Suppressor macrophage treated with lipopolysaccharide for 1 hour (primary cell): Measurements from ENCODE around the gene MED13L.
A peak's percentile ranks its signal among the peaks of the same experiment; 100 is the strongest.

Source experiments
- DNase-seq, 3 donors: peaks; one replicate each; pipeline ENCODE4 v3.0.0-alpha.2; 2020 to 2022

The MED13L gene

GRCh38 chr12:116125956-116126566 is 151.4 kb downstream of the MED13L start:
- DNase-seq: no peak

DNA sequence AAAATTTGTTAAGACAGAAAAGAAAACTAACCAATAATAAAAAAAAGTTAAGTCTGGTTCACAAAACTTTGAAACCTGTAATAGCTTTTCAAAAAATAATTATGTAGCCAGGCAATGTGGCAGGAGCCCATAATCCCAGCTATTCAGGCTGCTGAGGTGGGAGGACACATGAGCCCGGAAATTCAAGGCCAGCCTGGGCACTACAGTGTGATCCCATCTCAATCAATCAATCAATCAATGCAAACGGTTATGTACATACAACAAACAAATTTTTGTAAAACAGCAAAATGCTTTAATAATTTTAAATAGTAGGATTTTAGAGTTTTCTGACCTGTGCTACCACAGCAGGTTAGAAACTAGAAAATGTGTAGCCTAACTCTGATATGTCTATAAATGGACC is 152.4 kb downstream of the MED13L start:
- no peak for DNase-seq

- peak; percentile 73 to 94 (median 87) for DNase-seq
These were observed 153.8 kb downstream of the MED13L start for GRCh38 chr12:116123451-116124258.

DNA sequence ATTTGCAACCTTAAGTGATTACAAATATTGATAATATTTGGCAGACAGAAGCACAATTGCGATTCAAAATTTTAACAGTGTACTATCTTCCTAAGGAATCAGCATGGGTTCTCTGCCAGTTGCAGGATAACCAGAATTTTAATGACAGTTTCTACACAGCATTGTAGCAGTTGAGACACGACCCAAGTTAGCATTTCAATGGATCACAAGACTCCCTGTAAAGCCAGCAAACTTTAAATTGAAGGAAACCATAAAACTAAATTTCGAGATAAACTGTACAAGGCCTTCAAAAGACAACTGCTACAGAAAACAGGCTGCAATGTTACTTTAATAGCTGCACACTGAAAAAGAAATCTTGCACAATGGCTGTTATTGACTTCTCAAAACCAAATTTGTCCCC is 154.9 kb downstream of the MED13L start:
- DNase-seq: no peak

DNA sequence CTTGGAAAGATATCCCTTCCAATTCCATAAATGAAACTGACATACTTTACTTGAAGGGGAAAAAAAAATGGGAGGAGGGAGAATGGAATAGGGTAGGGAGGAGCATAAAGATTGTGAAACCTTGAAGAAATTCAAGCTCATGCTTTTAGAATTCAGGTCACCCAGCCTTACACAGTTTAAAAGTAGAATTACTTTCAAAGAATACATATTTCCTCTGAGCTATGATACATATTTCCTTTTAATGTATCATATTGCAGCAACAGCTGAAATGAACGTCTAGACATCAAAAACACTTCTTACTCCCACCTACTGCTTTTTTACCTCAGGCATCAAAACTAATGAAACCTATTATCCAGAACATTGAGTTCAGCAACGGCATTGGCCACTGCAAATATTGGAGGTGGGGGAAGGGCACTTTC is 156.0 kb downstream of the MED13L start:
- DNase-seq: no peak

- no peak for DNase-seq
These were observed 160.7 kb downstream of the MED13L start for GRCh38 chr12:116116650-116117424.

DNA sequence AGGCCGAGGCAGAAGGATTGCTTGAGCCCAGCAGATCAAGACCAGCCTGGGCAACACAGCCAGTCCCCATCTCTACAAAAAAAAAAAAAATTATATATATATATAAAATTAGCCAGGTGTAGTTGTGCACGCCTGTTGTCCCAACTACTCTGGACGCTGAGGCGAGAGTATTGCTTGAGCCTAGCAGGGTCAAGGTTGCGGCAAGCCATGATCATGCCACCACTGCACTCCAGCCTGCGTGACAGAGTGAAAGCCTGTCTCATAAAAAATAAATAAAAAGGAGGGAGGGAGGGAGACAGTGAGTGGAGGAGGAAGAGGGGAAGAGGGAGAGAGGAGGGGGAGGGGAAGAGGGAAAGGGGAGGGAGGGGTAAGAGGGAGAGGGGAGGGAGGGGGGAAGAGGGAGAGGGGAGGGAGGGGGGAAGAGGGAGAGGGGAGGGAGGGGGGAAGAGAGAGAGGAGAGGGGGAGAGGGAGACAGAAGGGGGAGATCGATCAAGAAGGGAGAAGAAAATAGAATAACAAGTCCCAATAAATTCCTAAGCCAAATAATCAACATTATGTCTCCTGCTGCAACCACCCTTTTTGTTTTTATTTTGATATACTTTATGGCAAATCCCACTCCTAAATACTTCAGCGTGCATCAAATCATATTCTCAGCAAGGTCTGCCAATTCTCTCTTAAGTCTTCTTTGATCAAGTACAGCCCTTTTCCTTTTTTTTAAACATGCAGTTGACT is 163.9 kb downstream of the MED13L start:
- DNase-seq: no peak

GRCh38 chr12:116106870-116107269 is 170.6 kb downstream of the MED13L start:
- no peak for DNase-seq

DNA sequence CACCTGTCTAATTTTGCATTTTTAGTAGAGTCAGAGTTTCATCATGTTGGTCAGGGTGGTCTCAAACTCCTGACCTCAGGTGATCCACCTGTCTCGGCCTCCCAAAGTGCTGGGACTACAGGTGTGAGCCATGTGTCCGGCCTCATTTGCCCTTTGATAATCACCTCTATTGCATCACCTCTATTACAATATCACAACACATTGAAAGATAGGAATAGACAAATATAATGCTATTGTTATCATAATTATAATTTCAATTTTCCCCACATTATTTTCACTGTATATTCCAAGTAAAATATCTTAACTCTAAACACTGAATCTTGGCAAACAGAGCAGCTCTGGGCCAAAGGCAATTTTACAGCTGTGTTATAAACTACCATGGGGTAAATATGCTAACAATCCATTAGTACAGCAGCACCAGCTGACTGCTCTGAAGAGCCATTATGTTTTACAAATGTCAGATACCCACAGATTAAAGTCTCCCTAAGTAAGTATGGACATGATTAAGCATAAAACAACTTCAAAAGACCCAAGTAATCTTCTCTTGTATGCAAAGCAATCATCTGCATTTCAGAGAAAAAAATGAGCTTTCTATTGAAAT is 173.2 kb downstream of the MED13L start:
- DNase-seq: no peak

GRCh38 chr12:116101991-116102390 is 175.5 kb downstream of the MED13L start:
- no peak for DNase-seq

GRCh38 chr12:116099652-116100432 is 177.7 kb downstream of the MED13L start:
- DNase-seq: no peak

DNA sequence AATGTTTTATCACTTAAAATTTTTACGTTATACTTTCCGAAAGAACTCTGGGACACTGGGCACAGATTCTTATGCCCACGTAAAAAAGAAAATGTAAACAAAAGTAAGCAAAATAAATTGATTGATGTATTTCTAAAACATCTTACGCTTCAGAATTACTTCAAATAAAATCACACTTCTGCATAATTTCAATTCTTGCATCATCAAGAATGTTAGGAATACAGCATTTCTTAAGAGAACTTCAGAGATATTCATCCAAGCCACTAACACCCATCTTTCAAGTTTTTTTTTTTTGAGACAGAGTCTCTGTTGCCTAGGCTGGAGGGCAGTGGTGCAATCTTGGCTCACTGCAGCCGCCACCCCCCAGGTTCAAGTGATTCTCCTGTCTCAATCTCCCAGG is 180.6 kb downstream of the MED13L start:
- peak in 1 of 3 donors; percentile 20 for DNase-seq

GRCh38 chr12:116094475-116094874 is 183.0 kb downstream of the MED13L start:
- DNase-seq: no peak

DNA sequence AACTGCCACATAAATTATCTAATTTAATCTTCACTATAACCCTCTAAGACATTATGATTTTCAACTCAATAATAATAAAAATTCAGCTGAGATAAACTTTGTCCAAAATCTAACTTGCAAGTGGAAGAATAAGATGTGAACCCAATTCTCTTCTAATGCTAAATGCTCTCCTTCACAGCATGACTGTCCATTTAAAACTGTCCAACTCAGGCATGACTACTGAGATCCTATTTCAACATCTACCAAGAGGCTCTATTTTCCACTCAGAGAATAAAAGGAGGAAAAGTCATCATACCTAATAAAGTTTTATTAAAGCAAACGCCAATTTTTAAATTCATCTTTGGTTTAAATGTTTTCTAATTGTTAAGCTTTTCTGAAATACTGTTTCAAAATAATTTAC is 183.6 kb downstream of the MED13L start:
- DNase-seq: no peak

DNA sequence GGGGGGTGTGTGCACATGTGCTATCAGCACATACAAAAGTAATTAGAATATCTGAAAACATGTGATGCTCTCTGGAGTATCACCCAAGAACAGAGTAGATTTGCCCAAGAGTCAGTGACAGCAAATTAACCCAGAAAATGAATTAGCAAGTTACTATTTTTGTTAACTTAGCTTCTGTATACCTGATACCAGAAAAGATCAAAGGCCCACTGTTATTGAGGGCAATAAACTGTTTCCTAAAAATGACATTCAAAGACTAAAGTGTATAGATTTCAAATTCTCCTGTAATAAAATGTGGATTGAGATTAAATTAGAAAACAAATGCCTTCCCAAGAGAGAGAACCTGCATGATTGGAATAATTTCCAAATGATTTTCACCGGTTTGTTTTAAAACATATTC is 184.7 kb downstream of the MED13L start:
- no peak for DNase-seq

DNA sequence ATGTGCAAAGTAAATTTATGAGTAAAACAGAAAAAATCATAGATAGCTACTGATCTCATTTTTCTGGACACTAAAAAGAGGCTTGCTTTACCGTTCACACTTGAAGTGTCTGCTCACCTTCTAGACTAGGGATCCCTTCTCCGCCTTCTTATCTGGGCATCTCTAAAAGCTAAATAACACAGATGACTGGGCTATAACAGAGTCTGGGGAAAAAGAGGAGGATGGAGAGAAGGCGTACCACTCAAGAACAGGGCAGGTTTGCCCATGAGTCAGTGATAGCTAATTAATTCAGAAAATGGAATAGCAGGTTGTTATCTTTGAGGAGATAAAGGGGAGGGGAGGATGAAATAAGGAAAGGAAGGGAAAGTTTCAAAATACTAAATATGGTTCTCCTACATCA is 185.3 kb downstream of the MED13L start:
- no peak for DNase-seq

DNA sequence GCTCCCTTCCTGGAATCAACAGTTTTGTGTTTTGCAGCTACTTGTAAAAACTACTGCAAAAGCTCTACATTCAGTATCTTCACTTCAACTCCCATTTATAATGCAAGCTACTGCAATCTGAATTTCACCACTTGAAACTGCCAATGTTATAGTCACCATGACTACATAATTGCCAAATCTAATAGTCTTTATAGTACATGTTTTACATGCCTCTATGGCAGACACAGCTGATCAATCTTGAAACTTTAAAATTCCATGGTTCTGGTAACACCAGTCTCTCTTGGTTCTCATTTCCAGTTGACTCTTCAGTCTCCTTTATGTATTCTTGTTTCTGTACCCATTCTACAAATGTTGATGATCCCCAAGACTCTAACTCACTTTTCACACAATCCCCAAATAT is 185.9 kb downstream of the MED13L start:
- DNase-seq: no peak

- no peak for DNase-seq
These were observed 187.0 kb downstream of the MED13L start for GRCh38 chr12:116090516-116090915.

DNA sequence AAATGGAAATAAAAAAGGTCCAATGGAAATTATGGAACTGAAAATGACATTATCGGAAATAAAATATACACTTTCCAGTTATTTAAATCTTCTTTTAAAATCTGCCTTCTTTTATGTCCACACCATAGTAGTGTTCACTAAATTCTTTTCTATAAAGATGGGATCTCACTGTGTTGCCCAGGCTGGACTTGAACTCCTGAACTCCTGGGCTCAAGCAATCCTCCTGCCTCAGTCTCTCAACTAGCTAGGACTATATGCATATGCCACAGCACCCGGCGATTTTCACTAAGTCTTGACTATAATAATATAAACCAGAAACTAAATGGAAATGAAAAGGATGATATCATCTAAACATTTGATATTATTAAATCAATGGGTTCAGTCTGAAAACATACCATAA is 188.4 kb downstream of the MED13L start:
- DNase-seq: no peak

DNA sequence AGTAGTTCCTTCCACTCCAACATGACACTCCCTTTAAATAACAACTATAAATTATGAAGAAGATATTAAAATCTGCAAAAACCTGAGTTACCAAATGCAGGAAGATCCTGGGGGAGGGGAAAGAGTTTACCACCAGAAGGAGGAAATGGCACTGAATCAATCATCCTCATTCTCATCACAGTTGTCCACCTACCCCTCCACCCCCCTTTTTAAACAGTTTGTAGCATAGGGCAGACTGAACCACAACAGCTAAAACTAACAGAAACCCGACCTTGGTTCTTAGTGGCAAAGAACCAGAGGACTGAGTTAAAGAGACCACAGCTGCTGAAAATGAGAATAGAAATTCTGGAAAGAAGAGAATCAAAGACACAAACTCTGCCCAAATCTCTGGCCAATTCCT is 189.5 kb downstream of the MED13L start:
- DNase-seq: peak in 2 of 3 donors; percentile 10 to 12

DNA sequence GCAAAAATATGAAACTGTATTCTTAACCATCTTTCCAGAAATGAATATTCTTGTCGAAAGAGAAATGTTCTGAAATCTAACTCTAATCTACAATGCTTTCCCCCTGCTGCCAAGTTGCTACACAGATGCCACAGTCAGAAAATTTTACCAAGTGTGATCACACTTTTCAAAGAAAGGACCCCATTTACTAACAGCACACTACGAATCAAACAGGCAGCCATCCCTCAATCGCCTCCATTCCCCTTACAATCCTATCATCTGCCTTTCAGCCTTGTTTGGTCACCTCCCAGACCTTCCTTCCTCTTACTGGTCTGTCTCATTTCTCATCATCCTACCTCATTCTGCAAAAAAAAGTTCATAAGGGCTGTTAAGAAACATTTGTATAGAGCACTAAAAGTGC is 190.1 kb downstream of the MED13L start:
- peak; percentile 13 to 22 (median 19) for DNase-seq

GRCh38 chr12:116080415-116080814 is 197.1 kb downstream of the MED13L start:
- DNase-seq: no peak
